DOHH2 (cell line): ENCODE data around the gene HMGN4.

ENCODE experiments used
- CTCF ChIP-seq: fragments of 200-600 bp; sonication (generic); IDR thresholded peaks from one replicate; pipeline ENCODE4 v1.5.1; 2014; ENCODE audit warnings: antibody characterized with exemption, mild to moderate bottlenecking, low read depth, low read length; ENCODE audit not compliant: poor library complexity, severe bottlenecking
- EZH2phosphoT487 ChIP-seq: fragments of 200-600 bp; sonication (generic); IDR thresholded peaks from 2 replicates; pipeline ENCODE4 v1.6.1; 2017; ENCODE audit warnings: borderline replicate concordance, mild to moderate bottlenecking, antibody characterized with exemption, low read length, moderate library complexity, mixed read lengths

GRCh38 chr6:26530203-26530602 is 8.0 kb upstream of the HMGN4 start:
- TF ChIP-seq CTCF, result no peak
- no peak for TF ChIP-seq EZH2phosphoT487
